Stimulated activated CD4-positive, alpha-beta T cell treated with anti-CD3 and anti-CD28 coated beads, TNF-alpha, amount 100 ng/mL, for 1 hour (primary cell): ENCODE results near the gene DUSP19.

ENCODE experiments used
- DNase-seq, 3 donors: peaks; one replicate each; pipeline ENCODE4 v3.0.0-alpha.2; 2020; ENCODE audit warnings: low read depth in 3 of 3, low spot score in 1 of 3

Gene DUSP19

GRCh38 chr2:183124222-183124956 is 45.8 kb downstream of the DUSP19 start, which contains the start of gene NUP35:
TSS of gene NUP35 (plus strand) at chr2:183124443. CDS start at chr2:183124458, 15 bp downstream.
- DNase-seq: peak; percentile 62 to 83 (median 71)

GRCh38 chr2:183124957-183125255 is 46.4 kb downstream of the DUSP19 start:
- DNase-seq: no peak

GRCh38 chr2:183125659-183126341 is 47.3 kb downstream of the DUSP19 start:
- no peak for DNase-seq

GRCh38 chr2:183126635-183127034 is 48.1 kb downstream of the DUSP19 start:
- DNase-seq: no peak

- DNase-seq: no peak
These were observed 55.5 kb downstream of the DUSP19 start for GRCh38 chr2:183134016-183134415.

- no peak for DNase-seq
These were observed 70.4 kb downstream of the DUSP19 start for GRCh38 chr2:183148955-183149354.

GRCh38 chr2:183149489-183149888 is 70.9 kb downstream of the DUSP19 start:
- no peak for DNase-seq
